ENCODE data around the gene PABPN1.

The PABPN1 gene

GRCh38 chr14:23358553-23359166 is 37.4 kb downstream of the PABPN1 start:
- DNase-seq = no peak

GRCh38 chr14:23359167-23359626 is 37.9 kb downstream of the PABPN1 start:
- DNase-seq = no peak

GRCh38 chr14:23359722-23360447 is 38.6 kb downstream of the PABPN1 start:
- no peak for DNase-seq

GRCh38 chr14:23360496-23360895 is 39.2 kb downstream of the PABPN1 start:
- no peak for DNase-seq

GRCh38 chr14:23361320-23361719 is 40.1 kb downstream of the PABPN1 start:
- DNase-seq = no peak

- no peak for DNase-seq
Measured at GRCh38 chr14:23361763-23362162, 40.5 kb downstream of the PABPN1 start.

- DNase-seq = no peak
Measured at GRCh38 chr14:23362200-23362599, 40.9 kb downstream of the PABPN1 start.

GRCh38 chr14:23364164-23365035 is 43.1 kb downstream of the PABPN1 start:
- no peak for DNase-seq

GRCh38 chr14:23365036-23365731 is 43.9 kb downstream of the PABPN1 start, which contains the start of gene EFS:
Gene EFS, minus strand, starts transcription at chr14:23365172. Its CDS starts 147 bp downstream, at chr14:23365025.
- no peak for DNase-seq

- no peak for DNase-seq
Measured at GRCh38 chr14:23365732-23366425, 44.6 kb downstream of the PABPN1 start.

- no peak for DNase-seq
Measured at GRCh38 chr14:23366426-23366921, 45.2 kb downstream of the PABPN1 start.

- no peak for DNase-seq
Measured at GRCh38 chr14:23370221-23370620, 49.0 kb downstream of the PABPN1 start.

GRCh38 chr14:23371865-23372264 is 50.6 kb downstream of the PABPN1 start:
- no peak for DNase-seq

GRCh38 chr14:23372509-23372908 is 51.3 kb downstream of the PABPN1 start, which contains the start of gene IL25:
Gene IL25, plus strand, starts transcription at chr14:23372809.
- no peak for DNase-seq

GRCh38 chr14:23373041-23373440 is 51.8 kb downstream of the PABPN1 start:
- no peak for DNase-seq
